NT2/D1 (cell line): ENCODE results near the gene TACC3.

Source experiments
- DNase-seq: peaks from one replicate; pipeline ENCODE4 v3.0.0-alpha.2; 2011; ENCODE audit warnings: low read depth, low spot score
- H3K27me3 ChIP-seq: 2 replicates; pipeline ENCODE4 v1.6.0; 2011; ENCODE audit warnings: mild to moderate bottlenecking; ENCODE audit not compliant: insufficient read length, insufficient read depth
- H3K36me3 ChIP-seq: 2 replicates; pipeline ENCODE4 v1.6.1; 2011; ENCODE audit warnings: mild to moderate bottlenecking, low read length, mixed read lengths; ENCODE audit not compliant: insufficient read depth, insufficient read length
- H3K4me1 ChIP-seq: 2 replicates; pipeline ENCODE4 v1.5.1; 2011; ENCODE audit not compliant: insufficient read depth, insufficient read length
- H3K4me3 ChIP-seq: 2 replicates; pipeline ENCODE4 v1.5.1; 2011; ENCODE audit warnings: low read depth; ENCODE audit not compliant: insufficient read length
- H3K9ac ChIP-seq: 2 replicates; pipeline ENCODE4 v1.6.0; 2011; ENCODE audit warnings: low read depth; ENCODE audit not compliant: insufficient read length
- H3K9me3 ChIP-seq: 2 replicates; pipeline ENCODE4 v1.5.1; 2011; ENCODE audit warnings: mild to moderate bottlenecking, low read length; ENCODE audit not compliant: insufficient read depth
- SUZ12 ChIP-seq: IDR thresholded peaks from 2 replicates; pipeline ENCODE4 v1.6.1; 2011; ENCODE audit not compliant: insufficient read length, insufficient read depth; ENCODE audit errors: extremely low read depth
- YY1 ChIP-seq: IDR thresholded peaks from 2 replicates; pipeline ENCODE4 v1.6.1; 2011; ENCODE audit not compliant: insufficient read length, insufficient read depth
- ZNF274 ChIP-seq: IDR thresholded peaks from 2 replicates; pipeline ENCODE4 v1.6.1; 2011; ENCODE audit warnings: mild to moderate bottlenecking, low read depth, low read length

Gene TACC3

GRCh38 chr4:1720163-1720983, 948 bp upstream of the TACC3 start:
- H3K9ac ChIP-seq = peak overlapping the region; percentile 96
- no peak for DNase-seq
- peaks cover 14% of the 10 kb centered on the region for H3K4me1 ChIP-seq
- H3K9me3 ChIP-seq = no peaks in the 10 kb centered on the region
- TF ChIP-seq SUZ12 (no peak), YY1 (no peak), ZNF274 (no peak)
- H3K4me3 ChIP-seq = peak overlapping the region; percentile 86
- no peaks in the 10 kb centered on the region for H3K27me3 ChIP-seq
- H3K36me3 ChIP-seq = peaks cover 67% of the 10 kb centered on the region

GRCh38 chr4:1721666-1722550, 587 bp downstream of the TACC3 start:
- no peak for DNase-seq
- Histone ChIP-seq H3K27me3 (no peaks in the 10 kb centered on the region), H3K36me3 (peaks cover 67% of the 10 kb centered on the region), H3K4me3 (peak overlapping the region; percentile 80), H3K9me3 (no peaks in the 10 kb centered on the region), H3K9ac (peak overlapping the region; percentile 94), H3K4me1 (peaks cover 20% of the 10 kb centered on the region)
- TF ChIP-seq SUZ12 = no peak
- no peak for TF ChIP-seq YY1
- TF ChIP-seq ZNF274 = no peak

GRCh38 chr4:1722551-1723118, 1.3 kb downstream of the TACC3 start:
- peaks cover 24% of the 10 kb centered on the region for H3K4me1 ChIP-seq
- peak overlapping the region; percentile 94 for H3K9ac ChIP-seq
- peak overlapping the region; percentile 80 for H3K4me3 ChIP-seq
- H3K36me3 ChIP-seq = peaks cover 67% of the 10 kb centered on the region
- TF ChIP-seq SUZ12 = no peak
- no peak for TF ChIP-seq YY1
- no peak for TF ChIP-seq ZNF274
- no peaks in the 10 kb centered on the region for H3K9me3 ChIP-seq
- no peak for DNase-seq
- H3K27me3 ChIP-seq = no peaks in the 10 kb centered on the region

GRCh38 chr4:1723131-1723801, 1.9 kb downstream of the TACC3 start:
- peaks cover 24% of the 10 kb centered on the region for H3K4me1 ChIP-seq

GRCh38 chr4:1725521-1725920, 4.2 kb downstream of the TACC3 start:
- no peak overlapping the region for H3K4me3 ChIP-seq
- peaks cover 21% of the 10 kb centered on the region for H3K4me1 ChIP-seq
- H3K27me3 ChIP-seq = no peaks in the 10 kb centered on the region
- TF ChIP-seq ZNF274 = no peak
- no peak for TF ChIP-seq SUZ12
- TF ChIP-seq YY1 = no peak
- H3K9me3 ChIP-seq = no peaks in the 10 kb centered on the region
- DNase-seq = no peak
- no peak overlapping the region for H3K9ac ChIP-seq
- H3K36me3 ChIP-seq = peaks cover 79% of the 10 kb centered on the region

More at GRCh38 chr4:1723131-1723801, 1.9 kb downstream of the TACC3 start:
- DNase-seq = no peak
- peaks cover 67% of the 10 kb centered on the region for H3K36me3 ChIP-seq
- H3K9me3 ChIP-seq = no peaks in the 10 kb centered on the region
- TF ChIP-seq ZNF274 = no peak
- TF ChIP-seq YY1 = no peak
- TF ChIP-seq SUZ12 = no peak
- H3K27me3 ChIP-seq = no peaks in the 10 kb centered on the region
- H3K9ac ChIP-seq = peak overlapping the region; percentile 66
- no peak overlapping the region for H3K4me3 ChIP-seq

- Histone ChIP-seq H3K9ac (peak overlapping the region; percentile 21), H3K27me3 (no peaks in the 10 kb centered on the region), H3K9me3 (no peaks in the 10 kb centered on the region), H3K4me3 (no peak overlapping the region), H3K4me1 (peaks cover 21% of the 10 kb centered on the region), H3K36me3 (peaks cover 87% of the 10 kb centered on the region)
- TF ChIP-seq SUZ12 (no peak), ZNF274 (no peak)
- DNase-seq = peak; percentile 81
Measured at GRCh38 chr4:1726146-1726934, 5.0 kb downstream of the TACC3 start.
